Effector memory CD8-positive, alpha-beta T cell (primary cell): ENCODE measurements around the gene TPM3.
A peak's percentile ranks its signal among the peaks of the same experiment; 100 is the strongest.
"Not testable (repeated sequence)": the region's sequence is repeated elsewhere in the genome, so short reads cannot be mapped to it uniquely, and the experiment has no call there.

Source experiments
- ATAC-seq: fragments of 150-1000 bp; cut with Tn5 transposase; replicated peaks from 2 replicates; pipeline ENCODE4 v1.10.0; 2021; ENCODE audit warnings: mild to moderate bottlenecking, moderate library complexity
- DNase-seq, 3 experiments: peaks; one replicate each; pipeline ENCODE4 v3.0.0; 2021
- H3K27ac Mint-ChIP-seq, 2 donors: one replicate each; pipeline ENCODE4 v1.8.0; 2022; ENCODE audit warnings: mild to moderate bottlenecking in 2 of 2, mixed read lengths in 2 of 2, moderate library complexity in 2 of 2
- H3K27me3 Mint-ChIP-seq, 2 donors: one replicate each; pipeline ENCODE4 v1.8.0; 2022; ENCODE audit warnings: mixed read lengths in 2 of 2
- H3K36me3 Mint-ChIP-seq: one replicate; pipeline ENCODE4 v1.8.0; 2022; ENCODE audit warnings: mild to moderate bottlenecking, moderate library complexity, mixed read lengths; ENCODE audit not compliant: insufficient read depth
- H3K4me1 Mint-ChIP-seq, 2 donors: one replicate each; pipeline ENCODE4 v1.8.0; 2022; ENCODE audit warnings: low read depth in 2 of 2, mixed read lengths in 2 of 2
- H3K4me3 Mint-ChIP-seq, 2 donors: one replicate each; pipeline ENCODE4 v1.8.0; 2022; ENCODE audit warnings: mild to moderate bottlenecking in 2 of 2, mixed read lengths in 2 of 2, moderate library complexity in 2 of 2
- H3K9me3 Mint-ChIP-seq, 2 donors: one replicate each; pipeline ENCODE4 v1.8.0; 2022; ENCODE audit warnings: mixed read lengths in 2 of 2
- total RNA-seq, 9 experiments: gene quantifications; one replicate each; lab custom pipeline; 2026; lab: John Stamatoyannopoulos, UW

Gene TPM3
- 353 to 755 (median 600) reads per million in 9 experiments for total RNA-seq

GRCh38 chr1:154191990-154192461 is at the start of gene TPM3:
TPM3 (minus strand) TSS chr1:154192100; CDS start chr1:154192018, 82 bp downstream.
- Mint-ChIP-seq H3K4me3 (no peak within 1 kb of the TSS), H3K27me3 (peaks cover 34 to 55% of the 10 kb centered on the region in 2 donors), H3K27ac (no peak within 1 kb of the TSS), H3K4me1 (no peaks in the 10 kb centered on the region), H3K9me3 (no peaks in the 10 kb centered on the region), H3K36me3 (no peaks in the 10 kb centered on the region)
- ATAC-seq, result no peak
- no peak for DNase-seq

GRCh38 chr1:154240294-154240833 is 48.5 kb upstream of the TPM3 start:
- Mint-ChIP-seq H3K4me3 (no peak overlapping the region), H3K9me3 (no peaks in the 10 kb centered on the region), H3K27me3 (no peaks in the 10 kb centered on the region), H3K36me3 (peaks cover 93% of the 10 kb centered on the region), H3K27ac (no peak overlapping the region), H3K4me1 (peaks cover 8 to 27% of the 10 kb centered on the region in 2 donors)
- DNase-seq (no peak), ATAC-seq (no peak)

- peak overlapping the region; percentile 3 to 6 for H3K27ac Mint-ChIP-seq
- DNase-seq (no peak), ATAC-seq (no peak)
- H3K36me3 Mint-ChIP-seq, result peaks cover 93% of the 10 kb centered on the region
- H3K27me3 Mint-ChIP-seq, result no peaks in the 10 kb centered on the region
- peaks cover 8 to 32% of the 10 kb centered on the region in 2 donors for H3K4me1 Mint-ChIP-seq
- no peak overlapping the region for H3K4me3 Mint-ChIP-seq
- H3K9me3 Mint-ChIP-seq, result no peaks in the 10 kb centered on the region
Measured at GRCh38 chr1:154239491-154239890, 47.6 kb upstream of the TPM3 start.

GRCh38 chr1:154237880-154238506 is 46.1 kb upstream of the TPM3 start:
- H3K27ac Mint-ChIP-seq, result no peak overlapping the region

GRCh38 chr1:154237435-154237834 is 45.5 kb upstream of the TPM3 start:
- H3K27me3 Mint-ChIP-seq, result no peaks in the 10 kb centered on the region
- no peak for ATAC-seq
- no peak overlapping the region for H3K4me3 Mint-ChIP-seq
- peaks cover 90% of the 10 kb centered on the region for H3K36me3 Mint-ChIP-seq
- H3K27ac Mint-ChIP-seq, result no peak overlapping the region
- H3K9me3 Mint-ChIP-seq, result no peaks in the 10 kb centered on the region
- peaks cover 8 to 36% of the 10 kb centered on the region in 2 donors for H3K4me1 Mint-ChIP-seq
- no peak for DNase-seq

More at GRCh38 chr1:154237880-154238506, 46.1 kb upstream of the TPM3 start:
- DNase-seq (no peak), ATAC-seq (no peak)
- H3K9me3 Mint-ChIP-seq, result no peaks in the 10 kb centered on the region
- peaks cover 90% of the 10 kb centered on the region for H3K36me3 Mint-ChIP-seq
- no peak overlapping the region for H3K4me3 Mint-ChIP-seq
- no peaks in the 10 kb centered on the region for H3K27me3 Mint-ChIP-seq
- peaks cover 8 to 36% of the 10 kb centered on the region in 2 donors for H3K4me1 Mint-ChIP-seq

- ATAC-seq (no peak), DNase-seq (no peak)
- Mint-ChIP-seq H3K9me3 (no peaks in the 10 kb centered on the region), H3K4me1 (peaks cover 8 to 36% of the 10 kb centered on the region in 2 donors), H3K4me3 (no peak overlapping the region), H3K27ac (no peak overlapping the region), H3K27me3 (no peaks in the 10 kb centered on the region), H3K36me3 (peaks cover 90% of the 10 kb centered on the region)
Measured at GRCh38 chr1:154236855-154237254, 45.0 kb upstream of the TPM3 start.

GRCh38 chr1:154233127-154233526 is 41.2 kb upstream of the TPM3 start:
- H3K9me3 Mint-ChIP-seq, DNase-seq, H3K27me3 Mint-ChIP-seq, H3K27ac Mint-ChIP-seq, H3K4me3 Mint-ChIP-seq, ATAC-seq: not testable (repeated sequence)
- Mint-ChIP-seq H3K4me1 (peaks cover 1 to 22% of the 10 kb centered on the region in 2 donors), H3K36me3 (peaks cover 89% of the 10 kb centered on the region)

- not testable (repeated sequence) for H3K27me3 Mint-ChIP-seq, H3K9me3 Mint-ChIP-seq, H3K4me3 Mint-ChIP-seq, ATAC-seq, DNase-seq
- Mint-ChIP-seq H3K4me1 (peaks cover 1 to 14% of the 10 kb centered on the region in 2 donors), H3K36me3 (peaks cover 89% of the 10 kb centered on the region), H3K27ac (peak overlapping the region in 1 of 2 donors; percentile 51)
Measured at GRCh38 chr1:154231112-154231511, 39.2 kb upstream of the TPM3 start.

- Mint-ChIP-seq H3K4me1 (peaks cover 27 to 47% of the 10 kb centered on the region in 2 donors), H3K27me3 (no peaks in the 10 kb centered on the region), H3K36me3 (peaks cover 58% of the 10 kb centered on the region), H3K27ac (peak overlapping the region; percentile 42 to 51), H3K9me3 (no peaks in the 10 kb centered on the region), H3K4me3 (no peak overlapping the region)
- ATAC-seq (no peak), DNase-seq (no peak)
Measured at GRCh38 chr1:154225370-154225769, 33.5 kb upstream of the TPM3 start.

GRCh38 chr1:154223621-154224020 is 31.7 kb upstream of the TPM3 start:
- Mint-ChIP-seq H3K4me1 (peaks cover 36 to 58% of the 10 kb centered on the region in 2 donors), H3K9me3 (no peaks in the 10 kb centered on the region), H3K4me3 (peak overlapping the region in 1 of 2 donors; percentile 81), H3K27ac (peak overlapping the region; percentile 93 to 97), H3K27me3 (no peaks in the 10 kb centered on the region), H3K36me3 (peaks cover 55% of the 10 kb centered on the region)
- DNase-seq (no peak), ATAC-seq (no peak)

GRCh38 chr1:154222918-154223317 is 31.0 kb upstream of the TPM3 start:
- Mint-ChIP-seq H3K4me3 (peak overlapping the region; percentile 81 to 92), H3K27me3 (no peaks in the 10 kb centered on the region), H3K9me3 (no peaks in the 10 kb centered on the region), H3K36me3 (peaks cover 53% of the 10 kb centered on the region), H3K4me1 (peaks cover 43 to 64% of the 10 kb centered on the region in 2 donors), H3K27ac (peak overlapping the region; percentile 93 to 97)
- ATAC-seq (no peak), DNase-seq (no peak)

- H3K36me3 Mint-ChIP-seq, result peaks cover 53% of the 10 kb centered on the region
- peaks cover 46 to 68% of the 10 kb centered on the region in 2 donors for H3K4me1 Mint-ChIP-seq
- peak overlapping the region; percentile 81 to 92 for H3K4me3 Mint-ChIP-seq
- DNase-seq (no peak), ATAC-seq (no peak)
- H3K9me3 Mint-ChIP-seq, result no peaks in the 10 kb centered on the region
- H3K27ac Mint-ChIP-seq, result peak overlapping the region; percentile 93 to 97
- H3K27me3 Mint-ChIP-seq, result no peaks in the 10 kb centered on the region
Measured at GRCh38 chr1:154222518-154222917, 30.6 kb upstream of the TPM3 start.

- peaks cover 46 to 74% of the 10 kb centered on the region in 2 donors for H3K4me1 Mint-ChIP-seq
- peak overlapping the region; percentile 81 to 92 for H3K4me3 Mint-ChIP-seq
- ATAC-seq (peak; percentile 54), DNase-seq (peak; percentile 67 to 74 (median 71))
- H3K36me3 Mint-ChIP-seq, result peaks cover 47% of the 10 kb centered on the region
- no peaks in the 10 kb centered on the region for H3K27me3 Mint-ChIP-seq
- H3K9me3 Mint-ChIP-seq, result no peaks in the 10 kb centered on the region
- H3K27ac Mint-ChIP-seq, result peak overlapping the region; percentile 93 to 97
Measured at GRCh38 chr1:154221278-154222001, 29.5 kb upstream of the TPM3 start.
